ENCODE measurements around the gene PROX2. TPM values are rescaled to one million over a fixed set of nuclear protein-coding genes. Genes with fewer than 3 reads are reported as not detected.

The PROX2 gene, protein sequence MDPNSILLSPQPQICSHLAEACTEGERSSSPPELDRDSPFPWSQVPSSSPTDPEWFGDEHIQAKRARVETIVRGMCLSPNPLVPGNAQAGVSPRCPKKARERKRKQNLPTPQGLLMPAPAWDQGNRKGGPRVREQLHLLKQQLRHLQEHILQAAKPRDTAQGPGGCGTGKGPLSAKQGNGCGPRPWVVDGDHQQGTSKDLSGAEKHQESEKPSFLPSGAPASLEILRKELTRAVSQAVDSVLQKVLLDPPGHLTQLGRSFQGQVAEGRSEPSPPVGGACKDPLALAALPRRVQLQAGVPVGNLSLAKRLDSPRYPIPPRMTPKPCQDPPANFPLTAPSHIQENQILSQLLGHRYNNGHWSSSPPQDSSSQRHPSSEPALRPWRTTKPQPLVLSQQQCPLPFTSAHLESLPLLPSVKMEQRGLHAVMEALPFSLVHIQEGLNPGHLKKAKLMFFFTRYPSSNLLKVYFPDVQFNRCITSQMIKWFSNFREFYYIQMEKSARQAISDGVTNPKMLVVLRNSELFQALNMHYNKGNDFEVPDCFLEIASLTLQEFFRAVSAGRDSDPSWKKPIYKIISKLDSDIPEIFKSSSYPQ
- total RNA-seq, result not detected in 2 replicates

DNA sequence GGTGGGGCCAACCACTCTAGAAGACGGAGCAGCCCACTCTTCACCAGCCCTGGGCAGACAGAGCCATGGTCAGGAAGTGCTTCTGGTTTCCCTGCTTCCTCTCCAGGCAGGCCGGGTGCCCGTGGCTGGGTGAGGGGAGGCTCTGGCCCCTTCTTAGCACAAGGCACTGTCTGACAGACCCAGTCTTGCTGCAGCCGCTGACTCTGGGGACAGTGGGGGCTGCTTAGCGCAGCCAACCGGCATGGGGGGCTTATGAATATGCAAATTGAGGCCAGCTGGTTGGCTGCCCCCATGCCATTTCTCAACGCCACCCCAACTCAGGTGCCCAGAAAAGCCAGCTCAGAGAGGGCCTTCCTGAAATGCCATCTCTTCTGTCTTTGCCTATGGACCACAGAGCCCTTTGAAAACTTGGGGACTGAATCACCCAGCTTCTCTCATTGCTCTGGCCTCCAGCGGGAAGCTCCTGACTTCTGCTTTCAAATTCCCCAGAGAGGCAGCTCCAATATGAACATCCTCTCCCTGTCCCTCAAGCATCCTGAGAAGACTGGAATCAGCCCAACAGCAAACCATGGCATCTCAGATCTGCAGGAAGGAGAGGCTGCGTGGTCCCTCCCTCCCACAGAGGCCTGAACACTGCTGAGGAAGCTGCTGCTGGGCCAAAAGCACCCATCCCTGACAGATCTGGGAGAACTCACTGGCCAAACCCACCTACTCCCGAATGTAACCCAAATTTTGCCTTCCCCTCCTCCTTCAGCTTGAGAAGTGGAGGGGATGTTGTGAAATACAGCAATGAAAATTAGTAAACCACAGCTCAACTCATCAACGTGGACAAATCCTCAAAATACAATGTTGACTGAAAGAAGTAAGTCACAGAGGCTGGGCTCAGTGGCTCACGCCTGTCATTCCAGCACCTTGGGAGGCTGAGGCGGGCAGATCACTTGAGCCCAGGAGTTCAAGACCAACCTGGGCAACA lies at the start of gene PROX2:
PROX2 (minus strand) TSS at position 205 of the 973 bp plus-strand sequence. CDS start 12,311 bp downstream, outside the sequence.

DNA sequence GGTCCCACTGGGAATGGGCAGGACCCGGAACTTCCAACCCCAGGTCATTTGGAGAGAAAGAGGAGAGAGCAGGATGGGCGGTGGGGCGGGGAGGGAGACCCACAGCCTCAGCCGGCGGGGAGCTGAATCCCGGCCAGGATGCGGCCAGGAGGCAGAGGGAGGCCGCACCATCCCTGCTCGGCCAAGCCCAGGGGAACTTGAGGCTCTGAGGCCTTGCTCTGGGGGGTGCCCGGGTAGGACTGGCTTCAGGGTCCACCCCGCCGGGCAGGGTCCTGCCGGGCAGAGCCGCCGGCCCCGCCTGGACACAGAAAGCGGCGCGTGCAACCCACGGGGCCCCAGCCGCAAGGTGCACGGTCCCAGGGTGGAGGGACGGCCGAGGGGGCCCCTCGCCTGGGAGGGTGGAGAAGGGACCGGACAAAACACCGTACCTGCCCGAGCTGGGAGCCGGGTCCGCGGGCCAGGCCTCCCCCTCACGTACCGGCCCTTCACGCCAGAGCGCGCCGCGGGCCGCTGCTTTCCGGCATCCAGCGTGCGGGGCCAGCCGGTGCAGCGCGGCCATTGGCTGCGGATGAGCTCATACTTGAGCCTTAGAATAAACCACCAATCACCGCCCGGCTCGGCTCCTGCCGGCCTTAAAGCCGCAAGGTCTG lies 46.9 kb upstream of the PROX2 start, which contains the start of gene RPS6KL1:
RPS6KL1 (minus strand) TSS at position 509 of the 650 bp plus-strand sequence. CDS start 1,719 bp downstream, outside the sequence.

DNA sequence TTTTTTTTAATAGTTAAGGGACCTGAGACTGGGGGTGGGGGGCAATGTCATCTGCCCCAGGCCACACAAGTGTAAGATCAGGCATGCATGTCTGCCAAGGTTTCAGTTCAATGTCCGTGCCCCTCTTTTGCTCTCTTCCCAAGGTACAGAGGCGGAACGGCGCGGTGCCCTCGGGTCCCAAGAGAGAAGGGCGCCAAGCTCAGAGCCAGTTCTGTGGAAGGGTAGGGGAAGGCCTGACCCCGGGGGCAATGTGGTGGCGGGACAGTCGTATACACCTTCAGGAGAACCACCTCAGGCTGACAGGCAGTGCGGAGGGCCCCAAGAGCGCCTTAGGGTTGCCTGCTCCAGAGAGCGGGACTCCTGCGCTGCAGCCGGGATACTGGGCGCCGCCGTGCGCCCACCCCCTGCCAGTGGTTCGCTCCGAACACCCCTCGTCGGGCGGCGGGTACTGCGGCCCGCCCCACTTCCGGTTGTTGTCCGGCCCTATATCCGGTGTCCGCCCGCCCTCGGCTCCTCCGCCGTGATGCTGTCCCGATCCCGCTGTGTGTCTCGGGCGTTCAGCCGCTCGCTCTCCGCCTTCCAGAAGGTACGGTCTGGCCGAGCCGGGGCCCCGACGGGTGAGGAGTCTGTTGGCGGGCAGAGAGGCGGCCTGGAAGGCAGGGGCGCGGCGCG lies 5.6 kb upstream of the PROX2 start, which contains the start of gene DLST:
DLST (plus strand) TSS at position 486 of the 672 bp plus-strand sequence; CDS start at position 524, 38 bp downstream.

Other genes with a start within 250 kb of the PROX2 start
- gene AREL1, start 163.1 kb downstream of the PROX2 start, total RNA-seq, result 27.7 and 38.0 TPM in 2 replicates
- gene FCF1, start 163.0 kb downstream of the PROX2 start, total RNA-seq, result 26.4 and 31.5 TPM in 2 replicates
- 18.5 and 32.3 TPM in 2 replicates for gene YLPM1, start 112.8 kb downstream of the PROX2 start, total RNA-seq
- 63.9 and 65.2 TPM in 2 replicates for gene DLST, start 5.8 kb upstream of the PROX2 start, total RNA-seq
- gene RPS6KL1, start 47.1 kb upstream of the PROX2 start, total RNA-seq, result 2.1 TPM in 1 of 2 replicates, not detected in the other
- gene PGF, start 79.5 kb upstream of the PROX2 start, total RNA-seq, result 14.6 and 24.5 TPM in 2 replicates
- gene EIF2B2, start 126.8 kb upstream of the PROX2 start, total RNA-seq, result 48.1 and 54.3 TPM in 2 replicates
- gene MLH3, start 175.3 kb upstream of the PROX2 start, total RNA-seq, result 9.8 and 16.0 TPM in 2 replicates
- 9.7 and 11.1 TPM in 2 replicates for gene ACYP1, start 187.9 kb upstream of the PROX2 start, total RNA-seq
- 0.39 and 3.8 TPM in 2 replicates for gene ZC2HC1C, start 193.5 kb upstream of the PROX2 start, total RNA-seq

Measured in epithelial cell of alveolus of lung (primary cell).